ENCODE data around the gene ABCA5. TPM values are rescaled to one million over a fixed set of nuclear protein-coding genes. Genes with fewer than 3 reads are reported as not detected.
A peak's percentile ranks its signal among the peaks of the same experiment; 100 is the strongest.

The ABCA5 gene
- total and polyA plus RNA-seq, 9 of the 15 experiments (the other 6 are each of a cell fraction or from before 2014, with no cell fraction given) = 0.74 to 2.3 (median 1.4) TPM

GRCh38 chr17:69327060-69327831 is at the start of gene ABCA5 (continued):
- TF ChIP-seq BHLHE40 (IDR thresholded peaks at IDR 0.05; ENCODE audit: low read length) = peak; percentile 24; the same call in 1 of the 2 replicates
- TF ChIP-seq NR4A1 (CRISPR knock-in tag; IDR thresholded peaks at IDR 0.05) = no peak
- no peak; the same call in 1 of the 2 replicates for TF ChIP-seq NR4A1 (tag; IDR thresholded peaks at IDR 0.05)
- TF ChIP-seq ZNF197 (CRISPR knock-in tag; IDR thresholded peaks at IDR 0.05; ENCODE audit: low read depth) = peak; percentile 76; the same call in 1 of the 2 replicates
- TF ChIP-seq NONO (IDR thresholded peaks at IDR 0.05; ENCODE audit: low read depth in 2 of 2, low read length in 1 of 2) = 0 out of 4 replicates have a peak, but pooled peaks have one; percentile 18 to 34
- TF ChIP-seq LEF1 (IDR thresholded peaks at IDR 0.05) = no peak
- TF ChIP-seq SMAD4 (CRISPR knock-in tag; conservative IDR thresholded peaks at IDR 0.05) = peak; percentile 53; the same call in 1 of the 2 replicates
- peak in 1 of 2 experiments; percentile 71; a peak in 1 of 4 replicates for TF ChIP-seq UBTF (IDR thresholded peaks at IDR 0.05; ENCODE audit: borderline replicate concordance in 1 of 2, low read depth in 2 of 2, low read length in 2 of 2)
- no peak for TF ChIP-seq CBFA2T3 (IDR thresholded peaks at IDR 0.05)
- peak; percentile 96 for TF ChIP-seq ZBTB33 (CRISPR knock-in tag; IDR thresholded peaks at IDR 0.05)
- TF ChIP-seq ATF1 (CRISPR knock-in tag; IDR thresholded peaks at IDR 0.05) = no peak
- TF ChIP-seq ATF1 (tag; IDR thresholded peaks at IDR 0.05) = peak; percentile 55; the same call in 1 of the 2 replicates
- TF ChIP-seq ZNF165 (CRISPR knock-in tag; IDR thresholded peaks at IDR 0.05; ENCODE audit: borderline replicate concordance) = no peak
- peak; percentile 21; the same call in 1 of the 2 replicates for TF ChIP-seq ETV5 (CRISPR knock-in tag; IDR thresholded peaks at IDR 0.05; ENCODE audit: low read depth)
- TF ChIP-seq, protein P1, sequence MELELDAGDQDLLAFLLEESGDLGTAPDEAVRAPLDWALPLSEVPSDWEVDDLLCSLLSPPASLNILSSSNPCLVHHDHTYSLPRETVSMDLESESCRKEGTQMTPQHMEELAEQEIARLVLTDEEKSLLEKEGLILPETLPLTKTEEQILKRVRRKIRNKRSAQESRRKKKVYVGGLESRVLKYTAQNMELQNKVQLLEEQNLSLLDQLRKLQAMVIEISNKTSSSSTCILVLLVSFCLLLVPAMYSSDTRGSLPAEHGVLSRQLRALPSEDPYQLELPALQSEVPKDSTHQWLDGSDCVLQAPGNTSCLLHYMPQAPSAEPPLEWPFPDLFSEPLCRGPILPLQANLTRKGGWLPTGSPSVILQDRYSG (tag; conservative IDR thresholded peaks at IDR 0.05; ENCODE audit: low read depth) = peak; percentile 73; the same call in 1 of the 2 replicates
- peak; percentile 53 to 69; a peak in 2 of 4 replicates for TF ChIP-seq SIN3A (IDR thresholded peaks at IDR 0.05; ENCODE audit: borderline replicate concordance in 2 of 2, control insufficient read depth in 1 of 2, low read depth in 2 of 2, low read length in 2 of 2)
- no peak for TF ChIP-seq EZH2 (IDR thresholded peaks at IDR 0.05; ENCODE audit: borderline replicate concordance, low read depth, low read length)
- no peak for TF ChIP-seq BDP1 (IDR thresholded peaks at IDR 0.05; ENCODE audit: insufficient read depth, insufficient read length)
- TF ChIP-seq EP300 (IDR thresholded peaks at IDR 0.05; ENCODE audit: low read length) = no peak
- no peak for TF ChIP-seq MCM2 (IDR thresholded peaks at IDR 0.05; ENCODE audit: low read depth)
- TF ChIP-seq, protein P2, sequence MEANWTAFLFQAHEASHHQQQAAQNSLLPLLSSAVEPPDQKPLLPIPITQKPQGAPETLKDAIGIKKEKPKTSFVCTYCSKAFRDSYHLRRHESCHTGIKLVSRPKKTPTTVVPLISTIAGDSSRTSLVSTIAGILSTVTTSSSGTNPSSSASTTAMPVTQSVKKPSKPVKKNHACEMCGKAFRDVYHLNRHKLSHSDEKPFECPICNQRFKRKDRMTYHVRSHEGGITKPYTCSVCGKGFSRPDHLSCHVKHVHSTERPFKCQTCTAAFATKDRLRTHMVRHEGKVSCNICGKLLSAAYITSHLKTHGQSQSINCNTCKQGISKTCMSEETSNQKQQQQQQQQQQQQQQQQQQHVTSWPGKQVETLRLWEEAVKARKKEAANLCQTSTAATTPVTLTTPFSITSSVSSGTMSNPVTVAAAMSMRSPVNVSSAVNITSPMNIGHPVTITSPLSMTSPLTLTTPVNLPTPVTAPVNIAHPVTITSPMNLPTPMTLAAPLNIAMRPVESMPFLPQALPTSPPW (CRISPR knock-in tag; IDR thresholded peaks at IDR 0.05) = peak; percentile 83
